ENCODE measurements around the gene CRB1.

DNA sequence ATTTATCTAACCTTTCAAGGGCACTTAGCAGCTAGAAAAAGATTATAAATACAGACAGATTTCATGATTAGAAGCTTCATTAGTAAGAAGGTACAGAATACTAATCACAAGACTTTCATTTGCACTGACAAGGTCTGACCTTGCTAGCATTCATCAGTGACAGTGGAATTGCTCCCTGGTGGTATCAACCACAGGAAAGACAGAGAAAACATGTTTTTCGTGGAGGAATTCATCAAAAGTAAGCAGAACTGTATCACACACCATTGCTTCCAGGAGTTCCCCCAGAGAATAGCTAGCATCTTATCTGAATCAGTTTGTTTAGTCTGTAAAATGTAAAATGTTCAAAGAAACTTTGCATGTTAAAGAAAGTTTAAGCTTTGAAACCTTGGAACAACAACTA, 20.6 kb upstream of the CRB1 start:
- no peak for TF ChIP-seq POLR2A (IDR thresholded peaks at IDR 0.05)
- TF ChIP-seq, protein P1, sequence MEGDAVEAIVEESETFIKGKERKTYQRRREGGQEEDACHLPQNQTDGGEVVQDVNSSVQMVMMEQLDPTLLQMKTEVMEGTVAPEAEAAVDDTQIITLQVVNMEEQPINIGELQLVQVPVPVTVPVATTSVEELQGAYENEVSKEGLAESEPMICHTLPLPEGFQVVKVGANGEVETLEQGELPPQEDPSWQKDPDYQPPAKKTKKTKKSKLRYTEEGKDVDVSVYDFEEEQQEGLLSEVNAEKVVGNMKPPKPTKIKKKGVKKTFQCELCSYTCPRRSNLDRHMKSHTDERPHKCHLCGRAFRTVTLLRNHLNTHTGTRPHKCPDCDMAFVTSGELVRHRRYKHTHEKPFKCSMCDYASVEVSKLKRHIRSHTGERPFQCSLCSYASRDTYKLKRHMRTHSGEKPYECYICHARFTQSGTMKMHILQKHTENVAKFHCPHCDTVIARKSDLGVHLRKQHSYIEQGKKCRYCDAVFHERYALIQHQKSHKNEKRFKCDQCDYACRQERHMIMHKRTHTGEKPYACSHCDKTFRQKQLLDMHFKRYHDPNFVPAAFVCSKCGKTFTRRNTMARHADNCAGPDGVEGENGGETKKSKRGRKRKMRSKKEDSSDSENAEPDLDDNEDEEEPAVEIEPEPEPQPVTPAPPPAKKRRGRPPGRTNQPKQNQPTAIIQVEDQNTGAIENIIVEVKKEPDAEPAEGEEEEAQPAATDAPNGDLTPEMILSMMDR (IDR thresholded peaks at IDR 0.05), result no peak
